Right atrium auricular region (tissue), 2 donors: Measurements from ENCODE around the gene PTPRD. TPM values are rescaled to one million over a fixed set of nuclear protein-coding genes. Genes with fewer than 3 reads are reported as not detected.

Experiments
- DNase-seq: peaks from one replicate; pipeline ENCODE4 v3.0.0-alpha.2; 2019; ENCODE audit warnings: low spot score
- H3K27ac ChIP-seq, 2 donors: fragments of 200-600 bp; sonication (generic); 1 replicate in 1 of 2; 2 replicates in 1 of 2; pipeline ENCODE4 v1.5.1; 2016 to 2019
- H3K27me3 ChIP-seq, 2 donors: fragments of 200-600 bp; sonication (generic); one replicate each; pipeline versions ENCODE4 v1.5.1 to v1.6.0; 2017 to 2019
- H3K36me3 ChIP-seq: fragments of 200-600 bp; sonication (generic); one replicate; pipeline ENCODE4 v1.5.1; 2016
- H3K4me1 ChIP-seq, 2 donors: fragments of 200-600 bp; sonication (generic); one replicate each; pipeline versions ENCODE4 v1.5.1 to v1.6.0; 2017 to 2019
- H3K4me3 ChIP-seq, 2 donors: fragments of 200-600 bp; sonication (generic); 1 replicate in 1 of 2; 2 replicates in 1 of 2; pipeline ENCODE4 v1.5.1; 2017 to 2019; ENCODE audit warnings: mild to moderate bottlenecking in 1 of 2, moderate library complexity in 1 of 2
- H3K9me3 ChIP-seq, 2 donors: fragments of 200-600 bp; sonication (generic); one replicate each; pipeline ENCODE4 v1.5.1; 2019
- CTCF ChIP-seq, 2 donors: fragments of 200-600 bp; sonication (generic); IDR thresholded peaks; one replicate each; pipeline ENCODE4 v1.5.1; 2019; ENCODE audit warnings: antibody characterized with exemption in 2 of 2
- total RNA-seq, 2 donors: library from RNA; depleted of rRNA; stranded (reverse); fragments of >200 nt; gene quantifications; one replicate each; pipeline ENCODE4 v1.1.0, GENCODE V29; 2016

Gene PTPRD
- total RNA-seq, 2 donors from 2014 or later: 5.5 to 6.6 TPM

- Histone ChIP-seq H3K9me3 (no peaks in the 10 kb centered on the region), H3K36me3 (no peaks in the 10 kb centered on the region), H3K4me1 (no peaks in the 10 kb centered on the region), H3K27ac (no peak overlapping the region), H3K27me3 (no peaks in the 10 kb centered on the region), H3K4me3 (no peak overlapping the region)
- no peak for DNase-seq
- no peak for TF ChIP-seq CTCF (IDR thresholded peaks at IDR 0.05)
Observed at GRCh38 chr9:8560560-8561525, 2052.0 kb downstream of the PTPRD start.

GRCh38 chr9:8558176-8558575 is 2054.6 kb downstream of the PTPRD start:
- no peak for DNase-seq
- H3K9me3 ChIP-seq: no peaks in the 10 kb centered on the region
- H3K27ac ChIP-seq: no peak overlapping the region
- TF ChIP-seq CTCF (IDR thresholded peaks at IDR 0.05): no peak
- H3K4me1 ChIP-seq: no peaks in the 10 kb centered on the region
- no peaks in the 10 kb centered on the region for H3K27me3 ChIP-seq
- no peak overlapping the region for H3K4me3 ChIP-seq
- no peaks in the 10 kb centered on the region for H3K36me3 ChIP-seq

- TF ChIP-seq CTCF (IDR thresholded peaks at IDR 0.05): no peak
- Histone ChIP-seq H3K9me3 (no peaks in the 10 kb centered on the region), H3K36me3 (no peaks in the 10 kb centered on the region), H3K4me1 (no peaks in the 10 kb centered on the region), H3K27ac (no peak overlapping the region), H3K27me3 (no peaks in the 10 kb centered on the region), H3K4me3 (no peak overlapping the region)
- DNase-seq: no peak
Observed at GRCh38 chr9:8555762-8556500, 2056.9 kb downstream of the PTPRD start.

- no peaks in the 10 kb centered on the region for H3K9me3 ChIP-seq
- no peak for TF ChIP-seq CTCF (IDR thresholded peaks at IDR 0.05)
- no peak for DNase-seq
- H3K4me1 ChIP-seq: no peaks in the 10 kb centered on the region
- H3K36me3 ChIP-seq: no peaks in the 10 kb centered on the region
- H3K27me3 ChIP-seq: no peaks in the 10 kb centered on the region
- H3K27ac ChIP-seq: no peak overlapping the region
- H3K4me3 ChIP-seq: no peak overlapping the region
Observed at GRCh38 chr9:8553444-8553843, 2059.4 kb downstream of the PTPRD start.

- no peak for DNase-seq
- Histone ChIP-seq H3K9me3 (no peaks in the 10 kb centered on the region), H3K4me1 (no peaks in the 10 kb centered on the region), H3K4me3 (no peak overlapping the region), H3K27ac (no peak overlapping the region), H3K36me3 (no peaks in the 10 kb centered on the region), H3K27me3 (no peaks in the 10 kb centered on the region)
- TF ChIP-seq CTCF (IDR thresholded peaks at IDR 0.05): no peak
Observed at GRCh38 chr9:8552732-8553131, 2060.1 kb downstream of the PTPRD start.
